Loucy (cell line): ENCODE data around the gene AQP12A.

Experiments
- H2AFZ ChIP-seq: fragments of 200-600 bp; sonication (generic); 2 replicates; pipeline ENCODE4 v1.6.0; 2016; ENCODE audit warnings: antibody characterized with exemption, mild to moderate bottlenecking, low read length, moderate library complexity
- H3F3A ChIP-seq: fragments of 200-600 bp; 2 replicates; pipeline ENCODE4 v1.6.0; 2016; ENCODE audit warnings: antibody characterized with exemption, low read depth, mild to moderate bottlenecking
- H3K27me3 ChIP-seq: fragments of 200-600 bp; sonication (generic); 2 replicates; pipeline ENCODE4 v1.6.1; 2014; ENCODE audit warnings: low read length, mild to moderate bottlenecking; ENCODE audit not compliant: insufficient read depth, poor library complexity, severe bottlenecking
- H3K36me3 ChIP-seq: fragments of 200-600 bp; sonication (generic); 2 replicates; pipeline ENCODE4 v1.6.1; 2016; ENCODE audit warnings: low read length; ENCODE audit not compliant: insufficient read depth
- H3K4me1 ChIP-seq: fragments of 200-600 bp; sonication (generic); 2 replicates; pipeline ENCODE4 v1.5.1; 2014; ENCODE audit warnings: low read length, mild to moderate bottlenecking; ENCODE audit not compliant: insufficient read depth, poor library complexity, severe bottlenecking
- H3K4me2 ChIP-seq: fragments of 200-600 bp; sonication (generic); 2 replicates; pipeline ENCODE4 v1.6.0; 2014; ENCODE audit warnings: antibody characterized with exemption, low read length, low read depth, mild to moderate bottlenecking; ENCODE audit not compliant: poor library complexity, severe bottlenecking
- H3K4me3 ChIP-seq: fragments of 200-600 bp; sonication (generic); 2 replicates; pipeline ENCODE4 v1.5.1; 2014; ENCODE audit warnings: low read length, mild to moderate bottlenecking, mixed read lengths; ENCODE audit not compliant: poor library complexity, severe bottlenecking
- H3K79me2 ChIP-seq: fragments of 200-600 bp; sonication (generic); 2 replicates; pipeline ENCODE4 v1.6.1; 2014; ENCODE audit warnings: low read length; ENCODE audit not compliant: insufficient read depth
- H3K9ac ChIP-seq: fragments of 200-600 bp; sonication (generic); 2 replicates; pipeline ENCODE4 v1.6.0; 2014; ENCODE audit warnings: mild to moderate bottlenecking, low read depth, low read length, moderate library complexity; ENCODE audit not compliant: poor library complexity, severe bottlenecking
- H3K9me2 ChIP-seq: fragments of 200-600 bp; sonication (generic); replicated peaks from 2 replicates; pipeline ENCODE4 v1.6.1; 2016; ENCODE audit warnings: low read depth, low read length, mixed read lengths
- H3K9me3 ChIP-seq: fragments of 200-600 bp; sonication (generic); 2 replicates; pipeline ENCODE4 v1.6.1; 2014; ENCODE audit warnings: mild to moderate bottlenecking, antibody characterized with exemption, low read length, low read depth; ENCODE audit not compliant: insufficient read depth
- H4K20me1 ChIP-seq: fragments of 200-600 bp; sonication (generic); 2 replicates; pipeline ENCODE4 v1.6.0; 2014; ENCODE audit warnings: antibody characterized with exemption, low read length, mild to moderate bottlenecking; ENCODE audit not compliant: insufficient read depth, poor library complexity, severe bottlenecking
- CTCF ChIP-seq: fragments of 200-600 bp; sonication (generic); conservative IDR thresholded peaks from 2 replicates; pipeline ENCODE4 v1.5.1; 2014; ENCODE audit warnings: mild to moderate bottlenecking, antibody characterized with exemption, low read length
- EZH2phosphoT487 ChIP-seq: fragments of 200-600 bp; IDR thresholded peaks from 2 replicates; pipeline ENCODE4 v1.6.1; 2018; ENCODE audit warnings: antibody characterized with exemption, mild to moderate bottlenecking, moderate library complexity, borderline replicate concordance

The AQP12A gene

GRCh38 chr2:240713071-240713927 lies 21.6 kb downstream of the AQP12A start:
- H3K36me3 ChIP-seq: no peaks in the 10 kb centered on the region
- H3K27me3 ChIP-seq: no peaks in the 10 kb centered on the region
- H3K9ac ChIP-seq: no peak overlapping the region
- H3K79me2 ChIP-seq: no peaks in the 10 kb centered on the region
- no peak for TF ChIP-seq CTCF
- no peak for TF ChIP-seq EZH2phosphoT487
- H3K9me2 ChIP-seq: no peaks in the 10 kb centered on the region
- H3K9me3 ChIP-seq: no peaks in the 10 kb centered on the region
- no peak overlapping the region for H3K4me3 ChIP-seq
- no peaks in the 10 kb centered on the region for H3F3A ChIP-seq
- no peaks in the 10 kb centered on the region for H3K4me1 ChIP-seq
- H3K4me2 ChIP-seq: no peak overlapping the region
- no peaks in the 10 kb centered on the region for H4K20me1 ChIP-seq
- no peak overlapping the region for H2AFZ ChIP-seq

- H4K20me1 ChIP-seq: no peaks in the 10 kb centered on the region
- H3K9me2 ChIP-seq: no peaks in the 10 kb centered on the region
- H3K27me3 ChIP-seq: no peaks in the 10 kb centered on the region
- no peak overlapping the region for H3K4me2 ChIP-seq
- no peaks in the 10 kb centered on the region for H3F3A ChIP-seq
- H3K9me3 ChIP-seq: no peaks in the 10 kb centered on the region
- no peak overlapping the region for H2AFZ ChIP-seq
- no peaks in the 10 kb centered on the region for H3K4me1 ChIP-seq
- TF ChIP-seq CTCF (no peak), EZH2phosphoT487 (no peak)
- no peaks in the 10 kb centered on the region for H3K79me2 ChIP-seq
- H3K36me3 ChIP-seq: no peaks in the 10 kb centered on the region
- H3K4me3 ChIP-seq: no peak overlapping the region
- H3K9ac ChIP-seq: no peak overlapping the region
Measured at GRCh38 chr2:240713928-240714746, 22.5 kb downstream of the AQP12A start.

- Histone ChIP-seq H3K9me3 (no peaks in the 10 kb centered on the region), H3F3A (no peaks in the 10 kb centered on the region), H3K9ac (no peak overlapping the region), H3K36me3 (no peaks in the 10 kb centered on the region), H2AFZ (no peak overlapping the region), H4K20me1 (no peaks in the 10 kb centered on the region), H3K79me2 (no peaks in the 10 kb centered on the region), H3K9me2 (no peaks in the 10 kb centered on the region), H3K4me2 (no peak overlapping the region), H3K4me1 (no peaks in the 10 kb centered on the region), H3K27me3 (no peaks in the 10 kb centered on the region), H3K4me3 (no peak overlapping the region)
- TF ChIP-seq CTCF (no peak), EZH2phosphoT487 (no peak)
Measured at GRCh38 chr2:240714747-240715725, 23.4 kb downstream of the AQP12A start.
